HL-60 (cell line): ENCODE data around the gene SLC25A44.

Experiments
- CTCF ChIP-seq: IDR thresholded peaks from one replicate; pipeline ENCODE4 v1.5.1; 2011; ENCODE audit warnings: low read length, control low read depth, inconsistent platforms; ENCODE audit not compliant: insufficient read depth
- GABPA ChIP-seq: IDR thresholded peaks from 2 replicates; pipeline ENCODE4 v1.6.1; 2012; ENCODE audit warnings: low read depth

- TF ChIP-seq CTCF (no peak), GABPA (no peak)
These were observed 36.4 kb upstream of the SLC25A44 start for GRCh38 chr1:156157506-156157905.
